Stimulated activated naive B cell treated with anti-CD40 and anti-IgM and Interleukin-4, amounts not matched to agents 10 μg/mL and 1 μg/mL and 100 μg/mL, for 72 hours (primary cell): ENCODE results near the gene FBXL17.

Source experiments
- ATAC-seq, 2 donors: fragments of 150-1000 bp; cut with Tn5 transposase; replicated peaks; 2 replicates each; pipeline ENCODE4 v1.10.0; 2021; ENCODE audit warnings: moderate library complexity in 1 of 2
- DNase-seq: peaks from one replicate; pipeline ENCODE4 v3.0.0; 2021
- H3K27ac Mint-ChIP-seq: one replicate; pipeline ENCODE4 v1.8.0; 2022; ENCODE audit warnings: mild to moderate bottlenecking, mixed read lengths
- H3K27me3 Mint-ChIP-seq, 2 donors: one replicate each; pipeline ENCODE4 v1.8.0; 2022; ENCODE audit warnings: mixed read lengths in 2 of 2
- H3K36me3 Mint-ChIP-seq, 2 donors: one replicate each; pipeline ENCODE4 v1.8.0; 2022; ENCODE audit warnings: mixed read lengths in 2 of 2, mild to moderate bottlenecking in 1 of 2
- H3K4me1 Mint-ChIP-seq, 2 donors: one replicate each; pipeline ENCODE4 v1.8.0; 2022; ENCODE audit warnings: mixed read lengths in 2 of 2, mild to moderate bottlenecking in 1 of 2
- H3K4me3 Mint-ChIP-seq, 2 donors: one replicate each; pipeline ENCODE4 v1.8.0; 2022; ENCODE audit warnings: mild to moderate bottlenecking in 2 of 2, mixed read lengths in 2 of 2, moderate library complexity in 1 of 2
- H3K9me3 Mint-ChIP-seq, 2 donors: one replicate each; pipeline ENCODE4 v1.8.0; 2022; ENCODE audit warnings: mixed read lengths in 2 of 2, mild to moderate bottlenecking in 1 of 2

Gene FBXL17

GRCh38 chr5:108361239-108361638 is 20.7 kb downstream of the FBXL17 start:
- DNase-seq, result no peak
- Mint-ChIP-seq H3K27me3 (no peaks in the 10 kb centered on the region), H3K27ac (no peak overlapping the region), H3K4me3 (no peak overlapping the region), H3K4me1 (peaks cover 9% of the 10 kb centered on the region in 2 donors), H3K9me3 (no peaks in the 10 kb centered on the region), H3K36me3 (peaks cover 4 to 20% of the 10 kb centered on the region in 2 donors)
- ATAC-seq, result no peak

- Mint-ChIP-seq H3K4me1 (peaks cover 9% of the 10 kb centered on the region in 2 donors), H3K27me3 (no peaks in the 10 kb centered on the region), H3K36me3 (peaks cover 6 to 28% of the 10 kb centered on the region in 2 donors), H3K4me3 (no peak overlapping the region), H3K27ac (no peak overlapping the region), H3K9me3 (no peaks in the 10 kb centered on the region)
- ATAC-seq (no peak), DNase-seq (no peak)
These were observed 21.6 kb downstream of the FBXL17 start for GRCh38 chr5:108360280-108360679.

GRCh38 chr5:108356286-108356685 is 25.6 kb downstream of the FBXL17 start:
- Mint-ChIP-seq H3K4me1 (peaks cover 9 to 11% of the 10 kb centered on the region in 2 donors), H3K9me3 (no peaks in the 10 kb centered on the region), H3K27me3 (no peaks in the 10 kb centered on the region), H3K4me3 (no peak overlapping the region), H3K36me3 (peaks cover 9 to 31% of the 10 kb centered on the region in 2 donors), H3K27ac (no peak overlapping the region)
- ATAC-seq (no peak), DNase-seq (no peak)

- no peak overlapping the region for H3K27ac Mint-ChIP-seq
- no peak for DNase-seq
- no peak overlapping the region for H3K4me3 Mint-ChIP-seq
These were observed 28.8 kb downstream of the FBXL17 start for GRCh38 chr5:108353087-108353486.

GRCh38 chr5:108345541-108346171 is 36.2 kb downstream of the FBXL17 start:
- DNase-seq (no peak), ATAC-seq (peak; percentile 65 to 70)
- H3K4me3 Mint-ChIP-seq, result no peak overlapping the region
- no peaks in the 10 kb centered on the region for H3K9me3 Mint-ChIP-seq
- no peaks in the 10 kb centered on the region for H3K27me3 Mint-ChIP-seq
- H3K27ac Mint-ChIP-seq, result no peak overlapping the region
- H3K36me3 Mint-ChIP-seq, result peaks cover 5 to 11% of the 10 kb centered on the region in 2 donors
- H3K4me1 Mint-ChIP-seq, result peaks cover 0 to 3% of the 10 kb centered on the region in 2 donors

More at GRCh38 chr5:108353087-108353486, 28.8 kb downstream of the FBXL17 start:
- Mint-ChIP-seq H3K36me3 (peaks cover 5 to 25% of the 10 kb centered on the region in 2 donors), H3K9me3 (no peaks in the 10 kb centered on the region), H3K27me3 (no peaks in the 10 kb centered on the region), H3K4me1 (peaks cover 2 to 6% of the 10 kb centered on the region in 2 donors)
- ATAC-seq, result no peak

GRCh38 chr5:108344103-108344822 is 37.6 kb downstream of the FBXL17 start:
- Mint-ChIP-seq H3K4me1 (peaks cover 0 to 3% of the 10 kb centered on the region in 2 donors), H3K9me3 (no peaks in the 10 kb centered on the region), H3K27me3 (no peaks in the 10 kb centered on the region), H3K27ac (no peak overlapping the region), H3K36me3 (peaks cover 5 to 11% of the 10 kb centered on the region in 2 donors), H3K4me3 (no peak overlapping the region)
- no peak for ATAC-seq
- DNase-seq, result no peak

- Mint-ChIP-seq H3K4me1 (peaks cover 0 to 3% of the 10 kb centered on the region in 2 donors), H3K36me3 (peaks cover 5 to 10% of the 10 kb centered on the region in 2 donors), H3K27me3 (no peaks in the 10 kb centered on the region), H3K4me3 (no peak overlapping the region), H3K9me3 (no peaks in the 10 kb centered on the region), H3K27ac (no peak overlapping the region)
- no peak for DNase-seq
- ATAC-seq, result no peak
These were observed 40.0 kb downstream of the FBXL17 start for GRCh38 chr5:108341866-108342265.

GRCh38 chr5:108340131-108340530 is 41.8 kb downstream of the FBXL17 start:
- Mint-ChIP-seq H3K36me3 (peaks cover 5 to 10% of the 10 kb centered on the region in 2 donors), H3K9me3 (no peaks in the 10 kb centered on the region), H3K27ac (no peak overlapping the region), H3K27me3 (no peaks in the 10 kb centered on the region), H3K4me1 (peaks cover 0 to 3% of the 10 kb centered on the region in 2 donors), H3K4me3 (no peak overlapping the region)
- ATAC-seq (no peak), DNase-seq (no peak)

GRCh38 chr5:108339220-108339619 is 42.7 kb downstream of the FBXL17 start:
- no peaks in the 10 kb centered on the region for H3K27me3 Mint-ChIP-seq
- H3K27ac Mint-ChIP-seq, result no peak overlapping the region
- DNase-seq (no peak), ATAC-seq (no peak)
- no peaks in the 10 kb centered on the region for H3K9me3 Mint-ChIP-seq
- no peak overlapping the region for H3K4me3 Mint-ChIP-seq
- peaks cover 3 to 4% of the 10 kb centered on the region in 2 donors for H3K4me1 Mint-ChIP-seq
- peaks cover 5 to 15% of the 10 kb centered on the region in 2 donors for H3K36me3 Mint-ChIP-seq

- Mint-ChIP-seq H3K4me1 (peaks cover 3 to 5% of the 10 kb centered on the region in 2 donors), H3K4me3 (no peak overlapping the region), H3K27me3 (no peaks in the 10 kb centered on the region), H3K9me3 (no peaks in the 10 kb centered on the region), H3K27ac (no peak overlapping the region), H3K36me3 (peaks cover 0 to 10% of the 10 kb centered on the region in 2 donors)
- no peak for DNase-seq
- no peak for ATAC-seq
These were observed 47.7 kb downstream of the FBXL17 start for GRCh38 chr5:108334225-108334624.

- peaks cover 17 to 31% of the 10 kb centered on the region in 2 donors for H3K36me3 Mint-ChIP-seq
- no peak overlapping the region for H3K4me3 Mint-ChIP-seq
- DNase-seq (no peak), ATAC-seq (no peak)
- no peaks in the 10 kb centered on the region for H3K9me3 Mint-ChIP-seq
- no peak overlapping the region for H3K27ac Mint-ChIP-seq
- peaks cover 0 to 5% of the 10 kb centered on the region in 2 donors for H3K4me1 Mint-ChIP-seq
- no peaks in the 10 kb centered on the region for H3K27me3 Mint-ChIP-seq
These were observed 54.9 kb downstream of the FBXL17 start for GRCh38 chr5:108326982-108327381.

- Mint-ChIP-seq H3K27me3 (no peaks in the 10 kb centered on the region), H3K27ac (no peak overlapping the region), H3K36me3 (peaks cover 19 to 31% of the 10 kb centered on the region in 2 donors), H3K9me3 (no peaks in the 10 kb centered on the region), H3K4me3 (no peak overlapping the region), H3K4me1 (peaks cover 0 to 5% of the 10 kb centered on the region in 2 donors)
- ATAC-seq (no peak), DNase-seq (no peak)
These were observed 57.0 kb downstream of the FBXL17 start for GRCh38 chr5:108324886-108325285.

GRCh38 chr5:108321341-108321740 is 60.6 kb downstream of the FBXL17 start:
- no peak for DNase-seq
- H3K27ac Mint-ChIP-seq, result no peak overlapping the region
- peaks cover 16 to 18% of the 10 kb centered on the region in 2 donors for H3K36me3 Mint-ChIP-seq
- H3K9me3 Mint-ChIP-seq, result no peaks in the 10 kb centered on the region
- peaks cover 0 to 5% of the 10 kb centered on the region in 2 donors for H3K4me1 Mint-ChIP-seq
- no peak overlapping the region for H3K4me3 Mint-ChIP-seq
- ATAC-seq, result no peak
- no peaks in the 10 kb centered on the region for H3K27me3 Mint-ChIP-seq

GRCh38 chr5:108320231-108320630 is 61.7 kb downstream of the FBXL17 start:
- Mint-ChIP-seq H3K9me3 (no peaks in the 10 kb centered on the region), H3K4me3 (no peak overlapping the region), H3K4me1 (peaks cover 0 to 5% of the 10 kb centered on the region in 2 donors)

GRCh38 chr5:108315829-108316228 is 66.1 kb downstream of the FBXL17 start:
- H3K4me3 Mint-ChIP-seq, result no peak overlapping the region
- no peak overlapping the region for H3K27ac Mint-ChIP-seq
- H3K4me1 Mint-ChIP-seq, result no peaks in the 10 kb centered on the region
- H3K9me3 Mint-ChIP-seq, result no peaks in the 10 kb centered on the region
- DNase-seq, result no peak
- H3K36me3 Mint-ChIP-seq, result peaks cover 3 to 6% of the 10 kb centered on the region in 2 donors
- no peak for ATAC-seq
- no peaks in the 10 kb centered on the region for H3K27me3 Mint-ChIP-seq

More at GRCh38 chr5:108320231-108320630, 61.7 kb downstream of the FBXL17 start:
- Mint-ChIP-seq H3K36me3 (peaks cover 7 to 10% of the 10 kb centered on the region in 2 donors), H3K27me3 (no peaks in the 10 kb centered on the region), H3K27ac (no peak overlapping the region)
- no peak for DNase-seq
- no peak for ATAC-seq
